ACHN (cell line): ENCODE measurements around the gene GLDN.
"Not testable (repeated sequence)": the region's sequence is repeated elsewhere in the genome, so short reads cannot be mapped to it uniquely, and the experiment has no call there.

Experiments
- DNase-seq: peaks from one replicate; pipeline ENCODE4 v3.0.0-alpha.2; 2015
- in situ Hi-C: cut with HindIII; loops from 2 replicates; pipeline ENCODE4 v1.10.0; 2017; ENCODE audit warnings: low sequenced_read_pairs, low pct_ligation_motif_present, low pct_unique_long_range_greater_than_20kb

Gene GLDN

DNA sequence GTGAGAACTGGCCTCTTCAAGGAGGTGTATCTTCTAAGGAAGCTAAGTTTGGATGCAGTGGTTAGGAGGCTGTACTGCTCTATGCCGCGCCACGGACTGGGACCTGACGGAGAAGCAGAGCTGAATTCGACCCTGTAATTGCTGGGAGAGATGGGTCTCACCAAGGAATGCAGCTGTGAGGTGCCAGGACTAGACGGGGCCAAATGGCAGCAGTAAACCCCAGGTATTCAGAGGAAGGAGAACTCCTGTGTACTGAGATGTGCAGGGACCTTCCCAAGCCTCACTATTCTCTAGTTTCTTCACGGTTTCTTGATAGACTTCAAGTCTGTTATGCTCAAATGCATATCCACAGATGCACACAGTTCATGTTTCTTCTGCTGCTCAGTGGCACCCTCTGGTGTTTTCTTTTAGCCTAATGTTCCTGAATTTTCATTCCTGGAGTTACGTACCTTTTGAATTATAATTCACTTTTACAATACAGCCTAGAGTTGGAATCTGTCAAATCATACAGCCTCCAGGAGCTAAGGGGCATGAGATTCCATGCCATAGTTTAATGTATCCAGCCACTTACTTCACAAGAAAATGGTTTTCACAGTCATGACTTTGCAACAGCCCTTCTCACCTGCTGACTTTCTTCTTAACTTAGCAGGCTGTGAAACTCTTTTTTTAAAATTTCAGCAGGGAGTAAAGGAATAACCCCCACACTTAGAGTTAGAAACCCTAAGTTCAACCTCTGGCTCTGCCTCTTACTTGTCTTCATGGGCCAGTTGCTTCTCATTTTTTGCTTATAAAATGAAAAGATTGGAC, 61.8 kb downstream of the GLDN start:
- in situ Hi-C loops, result no loop called here
- peak; percentile 32 for DNase-seq

DNA sequence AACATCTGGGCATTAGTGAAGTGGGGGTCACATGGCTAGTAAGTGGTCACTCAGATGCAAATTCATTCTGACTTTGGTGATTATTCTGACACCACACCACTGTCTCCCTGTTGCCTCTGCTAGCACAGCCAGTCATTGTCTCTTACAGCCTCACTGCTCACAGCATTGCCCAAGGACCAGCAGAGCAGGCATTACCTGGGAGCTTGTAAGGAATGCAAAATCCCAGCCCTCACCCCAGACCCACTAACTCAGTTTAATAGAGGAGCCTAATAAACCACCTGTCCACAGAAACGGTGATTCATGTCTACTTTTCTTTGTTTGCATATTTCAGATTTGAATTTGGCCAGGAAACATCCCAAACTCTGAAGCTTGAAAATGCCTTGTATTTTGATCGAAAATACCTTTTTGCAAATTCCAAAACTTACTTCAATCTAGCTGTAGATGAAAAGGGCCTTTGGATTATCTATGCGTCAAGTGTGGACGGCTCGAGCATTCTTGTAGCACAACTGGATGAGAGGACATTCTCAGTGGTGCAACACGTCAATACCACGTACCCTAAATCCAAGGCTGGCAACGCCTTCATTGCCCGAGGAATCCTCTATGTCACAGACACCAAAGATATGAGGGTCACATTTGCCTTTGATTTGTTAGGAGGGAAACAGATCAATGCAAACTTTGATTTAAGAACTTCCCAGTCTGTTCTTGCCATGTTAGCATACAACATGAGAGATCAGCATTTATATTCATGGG, 62.7 kb downstream of the GLDN start:
- in situ Hi-C loops, result no loop called here
- no peak for DNase-seq

DNA sequence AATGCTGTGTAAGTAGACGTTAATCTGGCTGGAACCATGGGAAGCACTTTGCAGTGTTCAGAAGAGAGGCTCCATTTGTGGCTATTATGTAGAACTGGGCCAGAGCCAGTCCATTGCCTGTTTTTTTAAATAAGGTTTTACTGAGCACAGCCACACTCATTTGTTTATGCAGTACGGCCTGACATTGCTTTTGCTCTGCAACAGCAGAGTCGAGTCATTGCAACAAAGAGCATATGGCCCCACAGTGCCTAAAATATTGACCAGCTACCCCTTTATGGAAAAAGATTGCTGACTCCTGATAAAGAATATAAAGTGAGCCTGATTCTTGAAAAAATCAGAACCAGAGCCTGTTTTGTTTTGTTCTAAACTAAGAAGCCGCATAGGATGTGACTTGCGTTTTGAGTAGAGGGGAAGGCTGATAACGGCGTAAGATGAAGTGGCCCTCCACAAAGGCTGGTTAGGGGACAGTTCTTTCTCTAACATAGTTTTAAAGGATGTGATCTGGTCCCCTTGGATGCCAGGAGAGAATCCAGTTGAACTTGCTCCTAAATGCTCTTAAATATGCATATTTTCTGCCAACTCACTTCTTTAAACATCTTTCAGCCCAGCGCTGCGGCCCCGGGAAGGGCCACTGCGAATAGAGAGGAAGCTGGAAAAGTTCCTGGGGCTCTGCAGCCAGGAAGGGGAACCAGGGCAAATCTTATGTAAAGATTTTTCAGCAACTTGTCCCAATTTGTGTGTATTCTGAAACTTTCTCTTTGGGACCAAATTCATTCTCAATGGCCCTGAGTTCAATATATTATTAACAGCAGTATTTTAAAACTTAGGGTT, 64.5 kb downstream of the GLDN start:
- DNase-seq, result no peak
- in situ Hi-C loops, result no loop called here

DNA sequence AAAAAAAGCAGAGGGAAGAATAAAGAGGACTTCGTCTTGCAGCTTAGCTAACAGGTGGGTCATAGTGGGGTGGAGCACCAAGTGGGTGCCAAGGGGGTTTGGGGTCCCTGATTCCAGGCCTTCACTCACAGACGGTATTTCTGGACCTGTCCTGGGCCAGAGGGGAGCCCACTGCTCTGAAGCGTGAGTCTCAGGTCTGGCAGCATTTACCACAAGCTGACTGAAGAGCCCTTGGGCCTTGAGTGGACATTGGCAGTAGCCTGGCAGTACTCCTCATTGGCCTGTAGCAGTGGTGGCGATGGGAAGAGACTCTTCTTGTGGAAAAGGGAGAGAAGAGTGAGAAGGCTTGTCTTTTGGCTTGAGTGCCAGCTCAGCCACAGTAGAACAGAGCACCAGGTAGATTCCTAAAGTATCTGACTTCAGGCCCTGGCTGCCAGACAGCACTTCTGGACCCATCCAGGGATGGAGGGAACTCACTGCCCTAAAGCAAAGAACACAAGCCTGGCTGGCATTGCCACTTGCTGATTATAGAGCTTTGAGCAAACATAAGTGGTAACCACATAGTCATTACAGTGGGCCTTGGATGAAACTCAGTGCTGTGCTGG, 72.9 kb downstream of the GLDN start:
- no peak for DNase-seq
- in situ Hi-C loops, result no loop called here

DNA sequence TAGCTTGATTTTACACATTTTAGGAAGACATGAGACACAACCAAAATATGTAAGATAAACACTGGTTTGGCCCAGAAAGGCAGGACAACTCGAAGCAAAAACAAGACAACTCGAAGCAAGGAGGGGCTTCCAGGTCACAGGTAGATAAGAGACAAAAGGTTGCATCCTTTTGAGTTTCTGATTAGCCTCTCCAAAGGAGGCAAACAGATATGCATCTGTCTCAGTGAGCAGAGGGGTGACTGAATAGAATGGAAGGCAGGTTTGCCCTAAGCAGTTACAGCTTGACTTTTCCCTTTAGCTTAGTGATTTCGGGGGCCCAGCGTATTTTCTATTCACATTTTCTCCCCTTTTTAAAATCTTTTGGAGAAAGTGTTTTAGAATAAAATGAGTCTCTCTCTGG, 74.7 kb downstream of the GLDN start:
- no peak for DNase-seq
- in situ Hi-C loops, result no loop called here

DNA sequence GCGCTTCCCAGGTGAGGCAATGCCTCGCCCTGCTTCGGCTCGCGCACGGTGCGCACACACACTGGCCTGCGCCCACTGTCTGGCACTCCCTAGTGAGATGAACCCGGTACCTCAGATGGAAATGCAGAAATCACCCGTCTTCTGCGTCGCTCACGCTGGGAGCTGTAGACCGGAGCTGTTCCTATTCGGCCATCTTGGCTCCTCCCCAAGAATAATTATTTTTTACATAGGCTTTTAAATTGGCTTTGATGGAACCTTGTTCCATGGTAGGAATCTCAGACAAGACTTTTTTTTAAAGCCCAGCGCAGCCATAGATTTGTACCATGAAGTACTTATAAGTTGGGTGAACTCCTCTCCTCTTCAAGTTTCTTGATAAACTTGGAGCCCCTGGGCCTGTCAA, 81.6 kb downstream of the GLDN start:
- in situ Hi-C loops, result not testable (repeated sequence)

DNA sequence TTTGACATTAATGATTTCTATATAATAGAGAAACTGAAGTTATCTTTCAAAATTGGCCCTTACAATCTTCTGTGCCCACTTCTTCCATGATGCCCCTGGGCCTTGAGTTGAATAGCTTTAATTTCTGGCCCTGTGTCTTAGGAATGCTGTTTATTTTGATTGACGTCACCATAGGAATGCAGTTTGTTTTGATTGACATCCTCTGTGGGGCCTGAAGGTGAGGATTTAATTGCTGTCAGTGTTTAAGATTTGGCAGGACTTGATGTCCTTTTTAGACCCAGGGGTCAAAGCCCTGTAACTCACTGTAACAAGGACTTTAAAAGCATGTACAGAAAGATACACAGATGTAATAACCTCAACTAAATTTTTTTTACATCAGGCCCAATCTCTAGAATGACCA, 83.3 kb downstream of the GLDN start:
- in situ Hi-C loops, result no loop called here
- DNase-seq, result no peak

More for the DNA sequence above, 81.6 kb downstream of the GLDN start:
- not testable (repeated sequence) for DNase-seq

DNA sequence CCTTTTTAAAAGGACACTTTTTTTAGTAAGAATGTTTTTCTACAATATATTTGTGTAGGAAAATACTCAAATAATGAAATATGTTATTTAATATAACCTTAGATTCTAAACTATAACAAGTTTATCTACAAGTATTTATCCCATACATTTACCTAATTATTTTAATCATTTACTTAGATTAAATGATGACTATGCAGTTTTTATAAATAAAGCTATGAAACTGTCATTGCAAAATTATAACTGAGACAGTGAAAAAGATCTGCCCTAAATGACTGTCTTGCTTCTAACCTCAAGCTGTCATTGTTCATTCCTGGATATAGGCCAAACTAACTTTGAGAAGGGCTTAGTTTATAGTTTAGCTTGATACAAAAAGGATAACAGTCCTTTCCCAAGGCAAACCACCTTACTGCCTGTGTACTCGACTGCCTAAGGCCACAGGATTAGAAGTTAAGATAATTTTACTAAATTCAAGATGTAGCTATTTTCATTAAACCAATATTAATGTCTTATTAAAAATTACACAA, 84.1 kb downstream of the GLDN start:
- in situ Hi-C loops, result no loop called here
- DNase-seq, result no peak

DNA sequence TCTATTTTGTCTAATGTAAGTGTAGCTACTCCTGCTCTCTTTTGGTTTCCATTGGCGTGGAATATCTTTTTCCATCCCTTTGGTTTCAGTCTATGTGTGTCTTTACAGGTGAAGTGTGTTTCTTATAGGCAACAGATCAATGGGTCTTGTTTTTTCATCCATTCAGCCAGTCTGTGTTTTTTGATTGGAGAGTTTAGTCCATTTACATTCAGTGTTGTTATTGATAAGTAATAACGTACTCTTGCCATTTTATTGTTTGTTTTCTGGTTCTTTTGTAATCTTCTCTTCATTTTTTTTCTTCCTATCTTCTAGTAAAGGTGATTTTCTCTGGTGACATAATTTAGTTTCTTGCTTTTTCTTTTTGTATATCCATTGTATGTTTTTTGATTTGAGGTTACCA, 97.1 kb downstream of the GLDN start:
- in situ Hi-C loops, result no loop called here
- DNase-seq, result no peak

DNA sequence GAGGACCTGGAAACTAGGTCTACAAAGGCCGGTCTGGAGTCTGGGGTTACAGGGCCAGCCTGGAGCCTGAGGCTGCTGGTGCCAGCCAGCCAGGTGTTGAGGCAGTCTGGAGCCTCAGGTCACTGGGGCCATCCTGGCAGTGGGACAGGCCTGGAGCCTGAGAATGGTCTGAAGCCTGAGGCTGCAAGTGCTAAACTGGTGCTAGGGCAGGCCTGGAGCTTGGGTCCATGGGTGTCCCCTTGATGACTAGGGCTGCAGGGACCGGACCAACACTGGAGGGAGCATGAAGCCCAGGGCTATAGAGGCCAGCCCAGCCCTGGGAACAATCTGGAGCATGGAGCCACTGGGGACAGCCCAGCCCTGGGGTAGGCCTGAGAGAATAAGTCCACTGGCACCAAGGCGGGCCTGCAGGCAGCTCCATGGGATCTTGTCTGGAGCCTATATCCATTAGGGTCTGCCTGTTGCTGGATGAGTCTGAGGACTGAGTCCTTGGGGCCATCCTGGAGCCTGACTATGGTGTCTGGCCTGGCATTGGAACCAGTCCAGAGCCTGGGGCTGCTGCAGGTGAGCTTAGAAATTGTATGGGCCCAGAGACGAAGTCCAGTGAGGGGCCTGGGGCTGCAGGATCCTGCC, 101.9 kb downstream of the GLDN start:
- in situ Hi-C loops, result no loop called here
- no peak for DNase-seq

DNA sequence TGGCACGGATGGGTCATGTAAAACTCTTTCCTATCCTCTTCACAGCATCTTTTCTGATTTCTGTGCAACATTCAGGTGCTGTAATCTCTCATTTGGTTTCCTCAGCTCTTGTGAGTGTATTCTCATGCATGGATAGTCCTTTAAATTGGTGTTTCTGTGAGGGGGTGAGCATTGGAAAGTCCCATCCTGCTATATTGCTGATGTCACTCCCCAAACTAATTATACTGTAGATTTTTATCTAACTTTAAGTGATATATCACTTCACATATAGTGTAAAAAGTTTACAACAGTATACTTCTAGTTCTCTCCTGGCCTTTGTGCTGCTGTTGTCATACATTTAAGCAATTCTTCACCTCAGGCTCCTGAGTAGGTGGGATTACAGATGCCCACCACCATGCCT, 102.7 kb downstream of the GLDN start:
- DNase-seq, result no peak
- in situ Hi-C loops, result no loop called here

DNA sequence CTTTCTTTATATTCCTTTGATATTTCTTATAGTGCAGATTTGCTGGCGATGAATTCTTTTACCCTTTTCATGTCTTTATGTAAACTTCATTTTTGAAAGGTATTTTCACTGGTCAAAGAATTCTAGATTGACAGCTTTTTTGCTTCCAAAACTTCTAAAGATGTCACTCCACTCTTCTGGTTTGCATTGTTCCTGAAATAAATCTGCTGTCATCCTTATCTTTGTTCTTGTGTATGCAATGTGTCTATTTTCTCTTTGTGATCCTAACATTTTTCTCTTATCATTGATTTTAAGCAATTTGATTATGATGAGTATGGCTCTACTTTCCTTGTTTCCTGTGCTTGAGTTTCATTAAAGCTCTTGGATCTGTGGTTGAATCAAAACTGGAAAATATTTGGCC, 103.4 kb downstream of the GLDN start:
- no peak for DNase-seq
- in situ Hi-C loops, result no loop called here

DNA sequence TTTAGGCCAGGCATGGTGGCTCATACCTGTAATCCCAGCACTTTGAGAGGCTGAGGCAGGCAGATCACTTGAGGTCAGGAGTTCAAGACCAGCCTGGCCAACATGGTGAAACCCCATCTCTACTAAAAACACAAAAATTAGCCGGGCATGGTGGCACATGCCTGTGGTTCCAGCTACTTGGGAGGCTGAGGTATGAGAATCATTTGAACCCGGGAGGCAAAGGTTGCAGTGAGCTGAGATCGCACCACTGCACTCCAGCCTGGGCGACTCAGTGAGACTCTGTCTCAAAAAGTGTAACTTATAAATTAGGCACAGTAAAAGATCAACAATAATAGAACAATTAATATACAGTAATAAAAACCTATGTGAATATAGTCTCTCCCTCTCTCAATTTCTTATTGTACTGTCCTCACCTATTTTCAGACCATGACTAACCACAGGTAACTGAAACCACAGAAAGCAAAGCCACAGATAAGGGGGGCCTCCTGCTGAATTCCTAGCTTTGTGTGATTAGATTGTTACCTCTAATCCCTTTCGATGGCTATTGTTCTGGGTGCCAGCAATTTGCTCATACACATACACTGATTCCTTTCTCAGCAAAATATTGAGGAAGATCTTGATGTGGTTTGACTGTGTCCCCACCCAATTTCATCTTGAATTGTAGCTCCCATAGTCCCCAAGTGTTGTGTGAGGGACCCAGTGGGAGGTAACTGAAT, 104.7 kb downstream of the GLDN start:
- in situ Hi-C loops, DNase-seq: not testable (repeated sequence)

DNA sequence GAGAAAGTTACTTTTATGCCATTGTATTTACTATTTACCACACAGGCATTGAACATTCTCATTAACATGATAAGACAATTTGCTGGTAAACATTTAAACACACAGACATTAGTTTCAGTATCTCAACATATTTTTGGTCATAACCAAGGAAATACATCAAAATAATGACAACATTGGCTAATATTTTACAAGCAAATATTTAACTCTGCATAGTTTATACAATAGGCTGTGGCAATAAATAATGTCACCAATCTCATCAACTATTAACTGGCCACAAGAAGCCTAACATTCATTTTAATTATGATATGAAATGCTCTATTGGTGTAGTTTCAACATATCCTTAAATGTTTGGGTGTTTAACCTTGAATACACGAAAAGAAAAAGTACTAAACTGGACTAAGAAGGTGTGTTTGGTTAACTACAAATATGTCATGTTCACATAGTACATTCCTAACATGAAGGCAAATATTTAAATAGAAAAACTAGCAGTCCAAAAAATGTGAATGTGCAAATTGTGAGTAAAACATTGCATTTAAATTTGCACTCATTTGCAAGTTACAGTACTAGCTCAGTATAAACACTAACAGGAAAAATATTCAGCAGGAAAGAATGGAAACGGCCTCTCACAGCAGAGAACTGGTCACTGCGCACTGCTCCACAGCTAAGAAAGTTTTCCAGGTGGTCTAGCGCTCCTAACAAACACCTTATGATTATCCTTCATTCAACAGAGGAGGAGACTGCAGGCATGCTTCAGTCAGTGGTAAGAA, 106.6 kb downstream of the GLDN start:
- no peak for DNase-seq
- in situ Hi-C loops, result no loop called here

DNA sequence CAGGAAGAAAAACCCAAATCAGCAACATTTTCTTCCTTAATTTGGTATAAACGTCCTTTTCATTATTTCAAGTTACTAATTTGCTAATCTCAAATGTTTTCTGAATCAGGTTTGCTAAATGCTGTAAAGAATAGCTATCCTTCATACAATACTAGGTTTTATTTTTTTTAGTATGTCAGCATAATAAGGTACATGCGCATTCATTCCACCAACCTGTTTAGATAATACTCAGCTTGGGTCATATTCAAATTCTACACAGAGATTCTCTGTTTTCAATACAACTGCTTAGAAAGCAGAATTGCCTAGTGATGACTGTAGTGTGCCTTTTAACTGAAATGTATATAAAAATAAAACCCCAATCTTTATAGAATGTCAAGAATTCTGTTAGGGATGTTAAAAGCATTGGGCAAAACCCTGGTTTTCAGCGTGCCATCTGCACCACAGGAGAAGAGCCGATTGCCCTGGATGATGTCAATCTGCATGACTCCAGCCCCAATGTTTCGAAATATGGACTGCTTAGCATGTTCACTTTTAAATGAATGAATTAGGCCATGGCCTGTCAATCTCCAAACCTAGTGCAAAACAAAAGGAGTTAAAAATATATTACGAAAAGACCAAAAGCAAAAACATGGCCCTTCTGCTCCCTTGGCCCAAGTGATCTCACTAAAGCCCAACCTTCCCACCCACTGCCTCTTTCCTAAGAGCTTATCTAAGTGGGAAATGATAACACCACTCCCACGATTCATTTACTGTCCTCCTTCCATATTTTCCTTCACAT, 107.4 kb downstream of the GLDN start:
- no peak for DNase-seq
- in situ Hi-C loops, result no loop called here

DNA sequence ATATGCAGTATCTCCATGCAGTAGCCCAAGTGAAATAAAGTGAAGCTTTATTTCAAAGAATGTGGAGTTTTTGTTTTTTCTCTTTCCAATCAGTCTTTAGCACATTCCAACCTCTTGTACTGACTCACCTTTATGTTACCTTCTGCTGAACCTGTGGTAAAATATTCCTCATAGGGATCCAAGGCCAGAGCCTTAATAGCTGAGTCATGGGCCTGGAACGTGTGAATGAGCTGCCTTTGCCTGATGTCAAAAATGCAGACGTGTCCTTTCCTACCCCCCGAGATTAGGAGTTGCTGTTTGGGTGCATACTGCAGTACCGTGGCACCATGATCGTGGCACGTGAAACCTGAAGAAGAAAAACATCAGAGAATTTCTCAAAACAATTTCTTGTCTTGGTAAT, 108.5 kb downstream of the GLDN start:
- DNase-seq, result peak; percentile 25
- in situ Hi-C loops, result no loop called here
